HEK293 (cell line): Measurements from ENCODE around the gene TASP1.

Experiments used
- ATF2 ChIP-seq: fragments of 450-650 bp; formaldehyde crosslinking; IDR thresholded peaks from 2 replicates; pipeline ENCODE4 v1.5.1; 2016; ENCODE audit warnings: missing biosample characterization, missing genetic modification characterization, low read depth
- CTCF ChIP-seq: fragments of 450-650 bp; formaldehyde crosslinking; IDR thresholded peaks from 2 replicates; pipeline ENCODE4 v1.5.1; 2016; ENCODE audit warnings: missing biosample characterization, missing genetic modification characterization
- TCF7L2 ChIP-seq: IDR thresholded peaks from 2 replicates; pipeline ENCODE4 v1.6.1; 2011; ENCODE audit warnings: low read depth, mild to moderate bottlenecking, inconsistent platforms, low read length, moderate library complexity, borderline replicate concordance
- ZBTB20 ChIP-seq: fragments of 450-650 bp; formaldehyde crosslinking; IDR thresholded peaks from 2 replicates; pipeline ENCODE4 v1.5.1; 2016; ENCODE audit warnings: missing biosample characterization, missing genetic modification characterization
- ZNF138 ChIP-seq: fragments of 450-650 bp; formaldehyde crosslinking; IDR thresholded peaks from 2 replicates; pipeline ENCODE4 v1.5.1; 2016; ENCODE audit warnings: missing biosample characterization, missing genetic modification characterization, borderline replicate concordance
- ZNF366 ChIP-seq: fragments of 450-650 bp; formaldehyde crosslinking; conservative IDR thresholded peaks from 2 replicates; pipeline ENCODE4 v1.5.1; 2016; ENCODE audit warnings: missing biosample characterization, missing genetic modification characterization
- ZNF513 ChIP-seq: fragments of 450-650 bp; IDR thresholded peaks from 2 replicates; pipeline ENCODE4 v1.5.1; 2018; ENCODE audit warnings: missing biosample characterization, missing genetic modification characterization

GRCh38 chr20:13515796-13516558, 122.8 kb downstream of the TASP1 start:
- TF ChIP-seq ZNF366 (tag by site-specific recombination) (no peak), ATF2 (no peak), CTCF (tag by site-specific recombination) (no peak), ZNF513 (tag by site-specific recombination) (no peak), ZNF138 (tag by site-specific recombination) (no peak), TCF7L2 (no peak), ZBTB20 (no peak)
